Glomerular visceral epithelial cell (primary cell): ENCODE measurements around the gene RPP38.

Source experiments
- DNase-seq: peaks from one replicate; pipeline ENCODE4 v3.0.0-alpha.2; 2016; ENCODE audit errors: extremely low spot score

Gene RPP38, protein sequence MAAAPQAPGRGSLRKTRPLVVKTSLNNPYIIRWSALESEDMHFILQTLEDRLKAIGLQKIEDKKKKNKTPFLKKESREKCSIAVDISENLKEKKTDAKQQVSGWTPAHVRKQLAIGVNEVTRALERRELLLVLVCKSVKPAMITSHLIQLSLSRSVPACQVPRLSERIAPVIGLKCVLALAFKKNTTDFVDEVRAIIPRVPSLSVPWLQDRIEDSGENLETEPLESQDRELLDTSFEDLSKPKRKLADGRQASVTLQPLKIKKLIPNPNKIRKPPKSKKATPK

DNA sequence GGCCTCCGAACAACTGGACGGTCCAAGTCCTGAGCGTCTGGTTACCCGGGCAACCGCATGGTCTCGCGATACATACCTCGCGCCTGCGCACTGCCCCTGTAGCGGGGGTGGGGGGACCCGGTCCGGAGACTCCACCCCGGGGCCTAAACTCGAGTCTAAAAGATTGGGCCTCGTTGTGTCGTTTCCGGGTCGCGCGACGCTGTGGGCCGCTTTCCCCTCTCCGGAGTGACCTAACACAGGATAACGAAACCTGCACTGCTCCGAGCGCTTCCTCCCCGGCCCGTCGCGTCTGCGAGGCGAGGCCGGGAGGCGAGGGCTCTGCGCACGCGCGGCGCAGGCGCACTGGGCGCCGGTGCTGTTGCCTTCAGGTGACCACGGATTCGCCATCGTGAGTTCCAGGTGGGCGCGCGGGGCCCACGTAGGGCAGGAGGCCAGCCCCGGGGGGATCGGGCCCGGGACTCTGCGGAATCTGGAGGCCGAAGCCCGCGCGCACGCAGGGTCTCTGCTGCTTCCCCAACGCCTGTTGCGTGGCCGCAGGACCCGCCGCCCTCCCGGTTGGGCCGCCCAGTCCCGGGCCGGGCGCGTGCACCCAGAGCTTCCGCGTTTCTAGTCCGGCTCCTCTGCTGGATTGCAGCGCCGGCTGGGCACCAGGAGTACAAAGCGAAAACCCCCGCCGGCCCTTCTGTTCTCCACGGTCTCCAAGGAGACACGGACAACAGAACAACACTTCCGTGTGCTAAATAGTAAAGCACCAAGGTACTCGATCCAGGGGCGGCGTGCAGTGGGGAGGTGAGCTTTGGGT lies at the start of gene RPP38:
RPP38 (plus strand) TSS at position 345 of the 802 bp plus-strand sequence. CDS start 5,960 bp downstream, outside the sequence.
- peak; percentile 96 for DNase-seq

DNA sequence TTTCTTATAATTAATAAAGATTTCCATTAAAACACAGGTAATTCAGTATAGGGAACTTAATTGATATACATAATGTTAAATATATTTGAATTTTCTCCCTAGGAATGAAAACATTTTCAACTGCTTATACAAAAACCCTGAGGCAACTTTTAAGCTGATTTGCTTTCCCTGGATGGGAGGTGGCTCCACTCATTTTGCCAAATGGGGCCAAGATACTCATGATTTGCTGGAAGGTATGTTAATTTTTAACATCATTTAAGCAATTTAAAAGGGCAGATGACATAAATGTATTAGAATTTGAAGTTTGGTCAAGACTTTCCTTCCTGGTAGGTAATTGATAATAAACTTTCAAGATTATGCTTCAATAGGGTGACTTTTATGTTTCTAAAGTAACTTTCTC lies 47.6 kb upstream of the RPP38 start:
- DNase-seq = no peak

DNA sequence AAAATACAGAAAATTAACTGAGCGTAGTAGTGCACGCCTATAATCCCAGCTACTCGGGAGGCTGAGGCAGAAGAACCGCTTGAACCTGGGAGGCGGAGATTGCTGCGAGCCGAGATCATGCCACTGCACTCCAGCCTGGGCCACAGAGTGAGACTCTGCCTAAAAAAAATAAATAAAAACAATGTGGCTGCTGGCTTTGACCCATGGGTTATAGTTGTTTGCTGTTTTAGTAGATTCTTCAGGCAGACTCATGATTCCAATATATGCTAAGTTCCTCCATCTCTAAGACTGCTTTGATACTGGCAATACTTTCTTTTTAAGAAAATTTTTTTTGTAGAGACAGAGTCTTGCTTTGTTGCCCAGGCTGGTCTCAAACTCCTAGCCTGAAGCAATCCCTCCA lies 45.0 kb upstream of the RPP38 start:
- DNase-seq = no peak

DNA sequence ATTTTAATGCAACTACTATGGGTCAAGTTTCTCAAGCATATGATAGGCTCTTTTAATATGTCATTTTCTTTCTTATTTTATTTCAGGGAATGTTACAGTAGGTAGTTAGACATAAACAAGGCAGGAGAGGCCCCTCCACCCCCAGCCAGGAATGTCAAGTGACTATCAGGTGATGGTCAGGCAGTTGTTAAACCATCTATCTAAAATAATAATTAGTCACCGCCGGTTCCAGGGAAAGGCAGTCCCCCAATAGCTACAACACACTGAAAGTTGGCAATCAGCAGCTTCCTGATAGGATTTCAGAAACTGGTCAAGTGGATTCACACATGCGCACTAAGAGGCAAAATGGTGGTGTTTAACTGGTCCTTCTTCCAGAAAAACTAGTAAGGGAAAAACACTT lies 44.1 kb upstream of the RPP38 start:
- DNase-seq = no peak

DNA sequence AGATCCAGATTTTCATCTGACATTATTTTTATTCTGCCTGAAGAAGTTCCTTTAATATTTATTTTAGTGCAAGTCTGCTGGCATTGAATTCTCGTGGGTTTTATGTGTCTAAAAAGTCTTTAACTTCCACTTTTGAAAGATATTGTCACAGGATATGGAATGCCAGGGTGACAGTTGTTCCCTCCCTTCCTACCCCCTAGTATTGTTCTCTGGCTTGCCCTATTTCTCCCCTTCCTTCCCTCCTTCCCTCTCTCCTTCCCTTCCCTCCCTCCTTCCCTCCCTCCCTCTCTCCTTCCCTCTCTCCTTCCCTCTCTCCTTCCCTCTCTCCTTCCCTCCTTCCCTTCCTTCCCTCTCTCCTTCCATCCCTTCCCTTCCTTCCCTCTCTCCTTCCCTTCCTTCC lies 38.5 kb upstream of the RPP38 start:
- no peak for DNase-seq

DNA sequence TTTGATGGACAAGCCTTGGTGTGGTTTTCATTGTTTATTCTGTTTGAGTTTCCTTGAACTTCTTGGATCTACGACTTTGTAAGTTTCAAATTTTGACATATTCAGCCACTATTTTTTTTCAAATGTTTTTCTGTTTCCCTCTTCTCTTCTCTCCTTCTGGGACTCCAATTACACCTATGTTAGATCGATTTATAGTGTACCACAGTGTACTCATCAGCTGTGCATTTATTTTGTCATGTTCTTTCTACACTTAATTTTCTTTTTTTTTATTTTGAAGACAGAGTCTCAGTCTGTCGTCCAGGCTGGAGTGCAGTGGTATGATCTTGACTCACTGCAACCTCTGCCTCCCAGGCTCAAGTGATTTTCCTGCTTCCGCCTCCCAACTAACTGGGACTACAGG lies 37.2 kb upstream of the RPP38 start:
- DNase-seq = no peak

DNA sequence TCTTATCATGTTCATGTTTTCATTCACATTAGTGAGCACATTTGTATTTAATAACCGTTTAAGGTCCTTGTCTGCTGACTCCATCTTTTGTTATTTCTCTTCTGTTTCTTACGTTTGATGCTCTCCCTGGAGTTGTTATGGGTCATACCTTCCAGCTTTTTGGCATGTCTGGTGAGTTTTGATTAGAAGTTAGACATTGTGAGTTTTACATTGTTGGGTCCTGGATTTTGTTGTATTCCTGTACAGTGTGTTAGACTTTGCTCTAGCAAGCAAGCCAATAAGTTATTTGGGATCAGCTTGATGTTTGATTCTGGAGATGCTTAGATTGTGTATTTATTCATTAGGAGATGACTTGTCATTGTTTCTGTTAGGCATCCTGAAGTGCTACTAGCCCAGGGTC lies 36.5 kb upstream of the RPP38 start:
- DNase-seq = no peak

DNA sequence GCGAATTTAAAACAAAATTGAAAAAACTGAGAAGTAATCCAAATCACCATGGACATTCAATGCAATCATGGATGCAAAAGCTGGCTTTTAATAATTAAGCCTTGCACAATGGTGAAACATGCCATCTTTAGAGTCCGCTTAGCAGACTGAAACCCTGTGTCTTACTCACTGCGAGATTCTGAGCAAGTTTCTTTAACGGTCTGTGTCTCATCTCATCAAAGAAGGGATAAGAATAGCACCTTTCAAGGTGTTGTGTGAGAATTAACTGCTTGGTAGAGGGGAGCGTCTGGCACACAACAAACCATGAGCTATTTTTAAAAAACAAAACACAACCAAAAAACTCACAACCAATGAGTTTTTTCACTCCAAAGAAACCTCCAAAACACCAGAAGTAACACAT lies 30.0 kb upstream of the RPP38 start:
- no peak for DNase-seq

DNA sequence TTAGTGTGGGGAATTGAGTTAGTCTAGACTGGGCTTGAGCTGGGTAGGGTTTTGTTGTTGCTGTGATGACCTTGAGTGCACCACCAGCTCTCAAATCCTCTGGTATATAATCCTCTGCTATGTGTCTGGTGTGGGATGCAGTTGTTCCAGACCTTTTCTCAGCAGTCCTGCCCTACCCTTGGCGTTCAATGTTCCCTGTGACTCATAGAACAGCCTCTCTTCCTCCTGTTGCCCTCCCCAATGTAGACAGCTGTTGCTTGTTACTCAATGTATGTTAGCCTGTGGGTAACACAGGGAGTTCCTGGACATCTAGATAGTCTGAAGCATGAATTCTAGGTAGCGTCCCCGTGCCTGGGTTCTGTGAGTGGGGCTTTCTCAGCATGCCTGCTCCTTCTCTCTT lies 28.4 kb upstream of the RPP38 start:
- no peak for DNase-seq

DNA sequence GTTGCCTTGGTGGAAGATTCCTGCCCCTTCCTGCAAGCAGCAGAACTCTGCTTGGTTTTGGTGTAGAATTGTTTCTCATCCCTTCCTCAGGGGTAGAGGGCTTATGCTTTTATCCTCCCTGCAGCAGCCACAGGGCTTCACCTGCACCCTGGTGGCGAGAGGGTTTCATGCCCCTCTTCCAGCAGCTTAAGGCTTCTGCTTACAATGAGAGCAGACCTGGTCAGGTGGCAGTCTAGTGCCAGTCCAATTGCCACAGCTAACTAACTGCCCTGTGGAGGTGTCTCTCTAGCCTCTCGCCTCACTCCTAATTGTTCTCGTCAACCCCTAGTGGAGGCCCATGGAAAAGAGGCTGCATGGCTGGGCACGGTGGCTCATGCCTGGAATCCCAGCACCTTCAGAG lies 27.9 kb upstream of the RPP38 start:
- DNase-seq = no peak

DNA sequence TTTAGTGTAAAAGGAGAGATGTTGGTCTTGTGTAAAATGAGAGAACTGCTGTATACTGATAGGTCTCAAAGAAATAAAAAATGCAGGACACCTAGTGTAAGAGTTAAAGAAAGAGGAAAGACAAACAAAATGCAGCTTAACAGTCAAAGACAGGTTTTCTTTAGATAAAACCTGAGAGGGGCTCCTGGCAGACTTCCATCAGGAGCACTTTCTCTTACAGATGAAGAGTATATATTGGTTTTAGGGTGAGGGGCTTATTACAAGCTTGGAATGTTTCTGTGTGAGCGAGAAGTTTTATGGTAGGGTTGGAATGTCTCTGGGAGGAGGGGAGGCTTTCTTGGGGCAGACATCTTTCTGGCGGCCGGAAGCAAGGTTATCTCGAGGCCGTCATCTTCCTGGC lies 24.8 kb upstream of the RPP38 start:
- DNase-seq = no peak

DNA sequence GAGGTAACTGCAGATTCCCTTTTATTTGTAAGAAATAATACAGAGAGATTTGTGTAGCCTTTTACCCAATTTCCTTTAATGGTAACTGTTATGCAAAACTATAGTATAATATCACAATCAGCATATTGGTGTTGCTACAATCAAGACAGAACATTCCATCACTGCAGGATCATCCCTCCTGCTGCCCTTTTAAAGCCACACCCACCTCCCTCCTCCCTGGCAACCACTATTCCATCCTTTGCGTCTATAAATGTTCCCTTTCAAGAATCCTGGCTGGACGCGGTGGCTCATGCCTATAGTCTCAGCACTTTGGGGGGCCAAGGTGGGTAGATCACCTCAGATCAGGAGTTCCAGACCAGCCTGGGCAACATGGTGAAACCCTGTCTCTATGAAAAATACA lies 21.7 kb upstream of the RPP38 start:
- no peak for DNase-seq

DNA sequence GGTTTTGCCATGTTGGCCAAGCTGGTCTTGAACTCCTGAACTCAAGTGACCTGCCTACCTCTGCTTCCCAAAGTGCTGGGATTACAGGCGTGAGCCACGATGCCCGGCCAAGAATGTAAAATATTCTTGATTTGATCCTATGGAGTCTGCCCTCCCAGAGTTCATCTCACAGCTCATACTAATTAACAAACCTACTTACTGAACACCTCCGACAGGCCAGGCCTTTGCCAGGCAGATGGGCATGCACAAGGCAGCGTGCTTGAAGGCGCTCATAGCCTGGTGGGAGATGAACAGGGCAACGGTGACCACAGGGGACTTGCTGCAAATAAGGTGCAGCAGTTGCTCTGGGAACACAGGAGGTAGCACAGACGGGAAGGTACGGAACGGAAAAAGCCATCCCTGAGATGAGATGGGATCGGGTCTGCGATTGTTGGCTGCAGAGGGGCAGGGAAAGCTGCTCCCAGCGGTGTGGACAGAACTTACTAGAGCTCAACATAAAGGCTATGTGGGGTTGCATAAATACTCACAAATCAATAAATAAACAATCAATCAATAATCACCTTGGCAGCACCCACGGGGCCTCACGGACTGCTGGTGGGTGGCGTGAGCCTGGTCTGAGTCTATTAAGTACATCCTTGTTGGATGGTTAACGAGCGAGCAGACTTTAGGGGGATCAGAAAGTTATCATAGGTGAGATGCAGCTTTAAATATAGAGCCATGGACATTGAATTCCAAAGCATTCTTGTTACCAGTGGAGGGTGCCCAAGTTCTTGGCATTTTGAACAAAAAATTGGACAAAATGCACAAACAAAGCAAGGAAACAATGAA lies 13.3 kb upstream of the RPP38 start:
- DNase-seq = no peak

DNA sequence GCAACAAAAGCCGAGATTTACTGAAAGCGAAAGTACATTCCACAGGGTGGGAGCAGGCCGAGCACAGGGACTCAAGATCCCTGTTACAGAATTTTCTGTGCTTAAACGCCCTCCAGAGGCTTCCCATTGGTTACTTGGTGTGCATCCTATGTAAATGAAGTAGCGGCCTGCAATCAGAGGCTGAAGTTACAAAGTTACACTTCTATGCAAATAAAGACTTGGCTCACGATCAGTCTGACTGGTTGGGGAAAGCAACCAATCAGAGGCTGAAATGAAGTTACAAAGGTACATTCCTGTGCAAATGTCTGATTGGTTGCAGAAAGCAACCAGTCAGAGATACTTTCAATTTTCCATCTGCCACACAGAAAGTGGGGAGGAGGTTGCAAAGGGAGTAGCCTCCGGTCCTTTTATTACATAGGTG lies 12.6 kb upstream of the RPP38 start:
- DNase-seq = peak; percentile 90

DNA sequence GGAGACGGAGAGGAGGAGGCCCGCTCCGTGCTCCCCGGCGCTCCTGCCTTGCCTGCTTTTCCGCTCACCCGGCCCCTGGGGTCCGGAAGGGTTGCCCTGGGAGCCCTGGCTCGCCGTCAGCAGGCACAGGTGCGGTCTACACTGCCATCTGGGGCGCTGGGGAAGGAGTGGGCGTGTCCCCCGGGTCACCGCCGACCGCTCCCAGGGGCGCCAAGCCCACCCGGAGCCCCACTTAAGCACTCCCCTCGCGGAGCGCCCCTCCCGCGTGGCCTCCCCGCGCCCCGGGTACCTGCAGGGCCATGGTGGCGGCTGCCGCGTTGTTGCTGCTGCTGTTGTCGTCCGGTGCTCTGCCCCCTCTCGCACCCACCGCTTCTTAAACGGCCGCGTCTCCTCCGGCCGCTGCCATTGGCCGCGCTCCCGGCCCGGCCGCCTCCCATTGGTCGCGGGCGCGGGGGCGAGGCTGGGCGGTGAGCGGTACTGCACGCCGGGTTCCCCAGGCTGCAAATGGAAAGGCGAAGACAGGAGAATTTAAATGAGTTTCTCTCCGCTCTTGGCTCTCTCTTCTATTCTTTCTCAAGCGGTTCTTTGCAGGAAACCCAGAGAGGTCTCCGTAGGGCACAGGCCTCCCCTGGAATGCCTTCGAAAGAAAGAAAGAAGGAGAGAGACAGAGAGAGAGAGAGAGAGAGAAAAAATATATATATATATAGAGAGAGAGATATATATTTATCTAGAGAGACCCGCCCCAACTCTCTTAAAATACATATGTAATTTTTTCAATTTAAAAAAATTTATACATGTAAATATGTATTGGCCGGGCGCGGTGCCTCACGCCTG lies 8.5 kb upstream of the RPP38 start, which contains the start of gene ACBD7:
ACBD7 (minus strand) TSS at position 349 of the 834 bp plus-strand sequence; CDS start at position 301, 48 bp downstream.
- peak; percentile 86 for DNase-seq

DNA sequence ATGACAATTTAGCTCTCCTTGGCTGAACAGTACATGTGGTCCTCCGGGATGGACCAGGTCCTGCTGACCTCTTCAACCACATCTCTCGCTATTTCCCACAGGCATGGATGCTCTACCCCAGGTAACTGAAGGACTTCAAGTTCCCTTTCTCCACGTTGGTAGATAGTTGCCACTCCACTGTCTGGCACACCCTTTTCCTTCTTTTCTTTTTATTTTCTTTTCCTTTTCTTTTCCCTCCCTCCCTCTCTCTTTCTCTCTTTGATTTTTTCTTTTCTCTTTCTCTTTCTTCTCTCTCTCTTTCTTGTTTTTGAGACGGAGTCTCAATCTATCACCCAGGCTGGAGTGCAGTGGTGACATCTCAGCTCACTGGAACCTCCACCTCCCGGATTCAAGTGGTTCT lies 5.7 kb upstream of the RPP38 start:
- no peak for DNase-seq

DNA sequence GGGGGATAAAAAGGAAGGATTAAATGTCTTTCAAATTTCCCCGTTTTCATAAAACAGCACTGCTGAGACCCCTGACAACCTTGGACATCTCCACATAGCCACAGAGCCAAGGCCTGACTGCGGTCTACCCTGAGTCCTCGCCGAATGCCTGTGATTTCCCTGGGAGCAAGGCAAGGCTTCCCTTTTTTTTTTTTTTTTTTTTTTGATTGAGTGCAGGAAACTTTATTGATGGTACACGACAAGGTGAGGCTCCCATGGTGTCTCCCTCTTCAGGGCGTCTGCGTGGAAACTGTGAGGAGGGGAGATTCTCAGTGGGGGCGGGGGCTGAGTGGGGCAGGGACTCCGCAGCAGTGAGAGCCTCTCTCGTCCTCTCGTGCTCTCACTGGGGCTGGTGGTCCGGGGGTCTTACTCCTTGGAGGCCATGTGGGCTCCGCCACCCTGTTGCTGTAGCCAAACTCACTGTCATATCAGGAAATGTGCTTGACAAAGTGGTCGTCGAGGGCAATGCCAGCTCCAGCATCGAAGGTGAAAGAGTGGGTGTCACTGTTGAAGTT lies 4.2 kb upstream of the RPP38 start:
- no peak for DNase-seq

DNA sequence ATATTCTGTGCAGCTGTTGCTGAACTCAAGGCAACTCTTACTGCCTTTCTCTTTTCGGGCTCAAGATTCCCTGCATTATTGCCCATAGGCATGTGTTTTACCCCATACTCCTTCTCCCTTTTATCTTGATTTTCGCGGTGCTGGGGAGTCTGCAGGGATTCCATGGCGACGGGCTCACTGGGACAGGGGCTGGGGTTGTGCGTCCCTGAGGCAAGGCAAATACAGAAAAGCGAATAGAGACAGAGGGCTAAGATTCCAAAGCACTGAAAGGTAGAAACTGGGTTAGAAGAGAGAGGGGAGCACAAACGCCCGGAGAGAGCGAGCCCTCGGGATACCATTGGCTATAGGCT lies 519 bp upstream of the RPP38 start:
- no peak for DNase-seq

DNA sequence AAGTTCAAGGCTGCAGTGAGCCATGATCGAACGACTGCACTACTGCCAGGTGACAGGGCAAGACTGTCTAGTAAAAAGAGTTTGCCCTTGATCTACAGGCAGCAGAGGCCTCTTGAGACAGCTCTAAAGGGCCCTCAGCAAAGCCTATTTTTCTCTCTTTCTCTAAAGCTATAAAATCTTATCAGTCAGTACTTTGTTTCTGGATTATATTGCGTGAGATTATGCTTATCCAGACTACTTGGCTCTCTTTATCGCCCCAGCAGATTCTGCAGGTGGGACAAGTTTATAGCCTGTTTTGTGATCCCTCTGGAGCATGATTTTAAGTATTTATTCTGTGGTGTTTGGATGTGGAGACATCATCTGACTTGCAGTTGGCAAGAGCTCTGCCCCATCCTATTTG lies 2.7 kb downstream of the RPP38 start:
- no peak for DNase-seq

DNA sequence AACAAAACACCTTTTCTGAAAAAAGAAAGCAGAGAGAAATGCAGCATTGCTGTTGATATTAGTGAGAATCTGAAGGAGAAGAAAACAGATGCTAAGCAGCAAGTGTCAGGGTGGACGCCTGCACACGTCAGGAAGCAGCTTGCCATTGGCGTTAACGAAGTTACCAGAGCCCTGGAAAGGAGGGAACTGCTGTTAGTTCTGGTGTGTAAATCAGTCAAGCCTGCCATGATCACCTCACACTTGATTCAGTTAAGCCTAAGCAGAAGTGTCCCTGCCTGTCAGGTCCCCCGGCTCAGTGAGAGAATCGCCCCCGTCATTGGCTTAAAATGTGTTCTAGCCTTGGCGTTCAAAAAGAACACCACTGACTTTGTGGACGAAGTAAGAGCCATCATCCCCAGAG lies 6.4 kb downstream of the RPP38 start:
- DNase-seq = no peak

DNA sequence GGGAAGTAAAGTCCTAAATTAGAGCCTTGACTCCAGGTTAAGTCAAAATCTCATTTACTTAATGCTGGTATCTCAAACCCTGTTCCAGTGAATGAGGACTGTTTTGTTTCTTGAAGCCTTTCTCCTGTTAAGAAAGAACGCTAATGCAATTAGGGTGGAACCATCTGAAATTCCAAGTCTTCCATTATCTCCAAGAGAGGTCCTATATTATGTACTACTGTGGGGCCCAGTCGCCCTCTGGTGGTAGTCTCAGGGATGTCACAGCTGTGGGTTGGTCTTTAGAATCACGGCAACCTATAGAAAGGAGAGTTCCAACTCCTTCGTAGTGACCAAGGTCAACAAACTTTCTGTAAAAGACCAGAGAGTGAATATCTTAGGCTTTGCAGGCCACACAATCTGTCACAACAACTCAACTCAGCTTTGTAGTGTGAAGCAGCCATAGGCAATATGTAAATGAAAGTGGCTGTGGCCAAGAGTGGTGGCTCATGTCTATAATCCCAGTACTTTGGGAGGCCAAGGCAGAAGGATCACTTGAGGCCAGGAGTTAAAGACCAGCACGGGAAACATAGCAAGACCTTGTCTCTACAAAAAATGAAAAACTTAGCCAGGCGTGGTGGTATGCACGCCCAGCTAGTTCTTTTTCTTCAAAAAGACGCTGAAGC lies 9.3 kb downstream of the RPP38 start:
- DNase-seq = peak; percentile 72
